Calu3 (cell line): ENCODE measurements around the gene IPPK. TPM values are rescaled to one million over a fixed set of nuclear protein-coding genes. Genes with fewer than 3 reads are reported as not detected.
A peak's percentile ranks its signal among the peaks of the same experiment; 100 is the strongest.
"Not testable (repeated sequence)": the region's sequence is repeated elsewhere in the genome, so short reads cannot be mapped to it uniquely, and the experiment has no call there.

Experiments used
- BruUV-seq: library from RNA; stranded (reverse); fragments of 400-500 nt; replicated peaks from 2 replicates; lab custom pipeline; 2021; lab: Mats Ljungman, UMichigan
- CTCF ChIA-PET: fragments of 300-600 bp; sonication (Branson Sonifier 250); formaldehyde crosslinking; loops from one replicate; lab custom pipeline; 2022; ENCODE audit warnings: antibody characterized with exemption; lab: Charles Lee
- DNase-seq: peaks from one replicate; pipeline ENCODE4 v3.0.0; 2022
- H3K27ac Mint-ChIP-seq: one replicate; pipeline ENCODE4 v1.8.0; 2022; ENCODE audit warnings: mixed read lengths; ENCODE audit not compliant: unreplicated experiment
- H3K27me3 Mint-ChIP-seq: one replicate; pipeline ENCODE4 v1.8.0; 2022; ENCODE audit warnings: mixed read lengths; ENCODE audit not compliant: unreplicated experiment
- H3K36me3 Mint-ChIP-seq: one replicate; pipeline ENCODE4 v1.8.0; 2022; ENCODE audit warnings: mild to moderate bottlenecking, moderate library complexity, mixed read lengths; ENCODE audit not compliant: insufficient read depth, unreplicated experiment
- H3K4me1 Mint-ChIP-seq: one replicate; pipeline ENCODE4 v1.8.0; 2022; ENCODE audit warnings: mild to moderate bottlenecking, low read depth, mixed read lengths; ENCODE audit not compliant: unreplicated experiment
- H3K4me3 Mint-ChIP-seq: one replicate; pipeline ENCODE4 v1.8.0; 2022; ENCODE audit warnings: mild to moderate bottlenecking, low read depth, moderate library complexity, mixed read lengths; ENCODE audit not compliant: unreplicated experiment
- H3K9me3 Mint-ChIP-seq: one replicate; pipeline ENCODE4 v1.8.0; 2022; ENCODE audit warnings: low read depth, mixed read lengths; ENCODE audit not compliant: unreplicated experiment
- CTCF ChIP-seq: fragments of 200-600 bp; IDR thresholded peaks from one replicate; pipeline ENCODE4 v1.8.0; 2022; ENCODE audit warnings: antibody characterized with exemption; ENCODE audit not compliant: unreplicated experiment
- intact Hi-C: fragments of 100-400 bp; cut with micrococcal nuclease; formaldehyde crosslinking; loops from one replicate; pipeline ENCODE4 v1.10.0; 2022; ENCODE audit not compliant: unreplicated experiment
- total RNA-seq: library from RNA; stranded (reverse); gene quantifications from 2 replicates; pipeline ENCODE4 v1.2.3, GENCODE V29; 2022

Gene IPPK
- total RNA-seq, 1 experiment from 2014 or later = 8.9 TPM

GRCh38 chr9:92627651-92628050 lies 42.3 kb downstream of the IPPK start:
- BruUV-seq = no TSS peak
- intact Hi-C loops = no loop called here
- TF ChIP-seq CTCF = no peak

GRCh38 chr9:92626484-92626883 lies 43.4 kb downstream of the IPPK start:
- TF ChIP-seq CTCF = no peak

More at GRCh38 chr9:92627651-92628050, 42.3 kb downstream of the IPPK start:
- CTCF ChIA-PET = no interaction called here
- H3K4me3 Mint-ChIP-seq = no peak overlapping the region
- no peaks in the 10 kb centered on the region for H3K27me3 Mint-ChIP-seq
- no peaks in the 10 kb centered on the region for H3K4me1 Mint-ChIP-seq
- DNase-seq = no peak
- peaks cover 20% of the 10 kb centered on the region for H3K36me3 Mint-ChIP-seq
- no peak overlapping the region for H3K27ac Mint-ChIP-seq
- no peaks in the 10 kb centered on the region for H3K9me3 Mint-ChIP-seq

GRCh38 chr9:92623936-92624335 lies 46.0 kb downstream of the IPPK start:
- H3K4me1 Mint-ChIP-seq, H3K9me3 Mint-ChIP-seq, BruUV-seq, DNase-seq, CTCF ChIA-PET, H3K27me3 Mint-ChIP-seq, H3K27ac Mint-ChIP-seq, H3K4me3 Mint-ChIP-seq, intact Hi-C loops: not testable (repeated sequence)
- H3K36me3 Mint-ChIP-seq = peaks cover 10% of the 10 kb centered on the region

More at GRCh38 chr9:92626484-92626883, 43.4 kb downstream of the IPPK start:
- Mint-ChIP-seq H3K36me3 (peaks cover 20% of the 10 kb centered on the region), H3K27me3 (no peaks in the 10 kb centered on the region), H3K27ac (peak overlapping the region; percentile 18), H3K4me3 (no peak overlapping the region), H3K9me3 (no peaks in the 10 kb centered on the region), H3K4me1 (no peaks in the 10 kb centered on the region)
- intact Hi-C loops = no loop called here
- DNase-seq = no peak
- CTCF ChIA-PET = no interaction called here
- no TSS peak for BruUV-seq

GRCh38 chr9:92620845-92621244 lies 49.1 kb downstream of the IPPK start:
- Mint-ChIP-seq H3K27me3 (no peaks in the 10 kb centered on the region), H3K36me3 (no peaks in the 10 kb centered on the region), H3K27ac (no peak overlapping the region), H3K9me3 (no peaks in the 10 kb centered on the region), H3K4me1 (no peaks in the 10 kb centered on the region), H3K4me3 (no peak overlapping the region)
- no TSS peak for BruUV-seq
- CTCF ChIA-PET = no interaction called here
- intact Hi-C loops = no loop called here
- no peak for TF ChIP-seq CTCF
- no peak for DNase-seq

DNA sequence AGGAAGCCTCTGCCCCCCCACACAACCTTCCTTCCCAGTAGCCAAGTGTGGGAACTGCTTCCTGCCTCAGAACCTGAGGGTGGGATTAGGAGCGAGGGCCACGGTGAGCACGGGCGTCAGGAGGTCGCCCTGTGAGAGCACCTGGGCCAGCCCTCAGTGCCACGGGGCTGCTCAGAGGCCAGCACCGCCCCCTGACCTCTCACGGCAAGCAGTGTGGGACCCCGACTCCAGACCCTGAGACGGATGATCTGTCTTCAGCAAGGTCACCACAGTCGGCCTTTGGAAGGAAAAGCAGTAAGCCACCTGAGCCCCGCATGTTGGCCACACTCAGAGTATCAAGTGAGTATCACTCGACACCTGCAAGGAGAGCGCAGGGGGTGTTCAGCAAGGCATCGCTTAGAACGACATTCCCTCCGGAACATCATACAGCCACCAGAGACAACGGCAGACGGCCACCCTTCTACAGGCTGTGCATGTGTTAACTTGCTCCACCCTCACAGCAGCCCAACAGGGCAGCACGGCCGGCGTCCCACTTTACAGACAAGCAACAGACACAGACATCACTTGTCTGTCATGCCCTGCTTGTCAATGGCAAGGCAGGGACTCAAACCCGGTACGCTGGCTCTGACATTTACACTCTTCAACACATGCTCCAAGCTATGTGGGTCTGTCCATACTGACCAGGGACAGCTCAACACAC lies 50.2 kb downstream of the IPPK start:
- Mint-ChIP-seq H3K36me3 (no peaks in the 10 kb centered on the region), H3K27ac (no peak overlapping the region), H3K4me3 (no peak overlapping the region), H3K9me3 (no peaks in the 10 kb centered on the region), H3K27me3 (no peaks in the 10 kb centered on the region), H3K4me1 (no peaks in the 10 kb centered on the region)
- TF ChIP-seq CTCF = no peak
- BruUV-seq = no TSS peak
- no peak for DNase-seq
- intact Hi-C loops = no loop called here
- CTCF ChIA-PET = no interaction called here
